Trophoblast cell (in vitro differentiated cells and primary cell): ENCODE measurements around the gene MAGI2.

Source experiments
- DNase-seq, 2 donors: peaks; one replicate each; pipeline ENCODE4 v3.0.0-alpha.2; 2016
- H2AFZ ChIP-seq: 2 replicates; pipeline ENCODE4 v1.6.1; 2013; ENCODE audit warnings: low read length, moderate library complexity, mild to moderate bottlenecking; ENCODE audit not compliant: insufficient read depth, poor library complexity
- H2AK5ac ChIP-seq: 2 replicates; pipeline ENCODE4 v1.6.1; 2013; ENCODE audit warnings: mild to moderate bottlenecking, low read length
- H2BK120ac ChIP-seq: 2 replicates; pipeline ENCODE4 v1.6.1; 2013; ENCODE audit warnings: low read length, mild to moderate bottlenecking, moderate library complexity; ENCODE audit not compliant: insufficient read depth, poor library complexity
- H2BK12ac ChIP-seq: 2 replicates; pipeline ENCODE4 v1.6.1; 2013; ENCODE audit warnings: mild to moderate bottlenecking, low read length, moderate library complexity
- H2BK5ac ChIP-seq: 2 replicates; pipeline ENCODE4 v1.6.1; 2013; ENCODE audit warnings: low read length, low read depth, moderate library complexity, mild to moderate bottlenecking; ENCODE audit not compliant: poor library complexity
- H3K14ac ChIP-seq: 2 replicates; pipeline ENCODE4 v1.6.1; 2013; ENCODE audit warnings: mild to moderate bottlenecking, low read length
- H3K18ac ChIP-seq: 2 replicates; pipeline ENCODE4 v1.6.1; 2013; ENCODE audit warnings: mild to moderate bottlenecking, low read length
- H3K23ac ChIP-seq: 2 replicates; pipeline ENCODE4 v1.6.1; 2013; ENCODE audit warnings: low read length
- H3K27ac ChIP-seq: 2 replicates; pipeline ENCODE4 v1.5.1; 2013; ENCODE audit warnings: low read depth, mild to moderate bottlenecking, inconsistent platforms, low read length, moderate library complexity
- H3K27me3 ChIP-seq: 2 replicates; pipeline ENCODE4 v1.6.1; 2013; ENCODE audit warnings: inconsistent platforms, mild to moderate bottlenecking, low read length, moderate library complexity; ENCODE audit not compliant: insufficient read depth
- H3K36me3 ChIP-seq, 2 experiments: 1 replicate in 1 of 2; 2 replicates in 1 of 2; pipeline ENCODE4 v1.6.1; 2013; ENCODE audit warnings: low read length in 2 of 2, mild to moderate bottlenecking in 2 of 2, moderate library complexity in 1 of 2; ENCODE audit not compliant: insufficient read depth in 2 of 2, control insufficient read depth in 1 of 2
- H3K4ac ChIP-seq: 2 replicates; pipeline ENCODE4 v1.6.1; 2013; ENCODE audit warnings: low read depth, mild to moderate bottlenecking, low read length, moderate library complexity
- H3K4me1 ChIP-seq, 2 experiments: 1 replicate in 1 of 2; 2 replicates in 1 of 2; pipeline ENCODE4 v1.6.1; 2013; ENCODE audit warnings: low read length in 2 of 2, mild to moderate bottlenecking in 2 of 2, moderate library complexity in 1 of 2; ENCODE audit not compliant: insufficient read depth in 2 of 2, control insufficient read depth in 1 of 2
- H3K4me2 ChIP-seq: 2 replicates; pipeline ENCODE4 v1.6.1; 2013; ENCODE audit warnings: inconsistent platforms, mild to moderate bottlenecking, low read length, moderate library complexity
- H3K4me3 ChIP-seq: 2 replicates; pipeline ENCODE4 v1.5.1; 2013; ENCODE audit warnings: mild to moderate bottlenecking, low read depth, low read length, inconsistent platforms
- H3K79me1 ChIP-seq: one replicate; pipeline ENCODE4 v1.6.1; 2013; ENCODE audit warnings: low read length
- H3K79me2 ChIP-seq: 2 replicates; pipeline ENCODE4 v1.6.1; 2013; ENCODE audit warnings: low read length, mild to moderate bottlenecking; ENCODE audit not compliant: control insufficient read depth, insufficient read depth, poor library complexity
- H3K9ac ChIP-seq: 2 replicates; pipeline ENCODE4 v1.6.1; 2013; ENCODE audit warnings: mild to moderate bottlenecking, low read length
- H3K9me3 ChIP-seq: 2 replicates; pipeline ENCODE4 v1.6.1; 2013; ENCODE audit warnings: low read depth, mild to moderate bottlenecking, control low read depth, inconsistent platforms, low read length; ENCODE audit not compliant: insufficient read depth
- H4K12ac ChIP-seq: 2 replicates; pipeline ENCODE4 v1.6.1; 2013; ENCODE audit warnings: low read depth, mild to moderate bottlenecking, low read length, moderate library complexity
- H4K8ac ChIP-seq: 2 replicates; pipeline ENCODE4 v1.6.1; 2013; ENCODE audit warnings: low read depth, mild to moderate bottlenecking, low read length, moderate library complexity
- H4K91ac ChIP-seq: one replicate; pipeline ENCODE4 v1.6.1; 2013; ENCODE audit warnings: low read depth, mild to moderate bottlenecking, low read length, moderate library complexity
- WGBS: extraction: QIAGEN DNeasy Blood & Tissue Kit; methylation state at CpG from one replicate; pipeline ENCODE4 v1.1.7; 2013; ENCODE audit warnings: missing lambda C conversion rate; ENCODE audit not compliant: insufficient read length, insufficient coverage; ENCODE audit errors: extremely low coverage; 5-methylcytosine and 5-hydroxymethylcytosine counted together

MAGI2 gene

DNA sequence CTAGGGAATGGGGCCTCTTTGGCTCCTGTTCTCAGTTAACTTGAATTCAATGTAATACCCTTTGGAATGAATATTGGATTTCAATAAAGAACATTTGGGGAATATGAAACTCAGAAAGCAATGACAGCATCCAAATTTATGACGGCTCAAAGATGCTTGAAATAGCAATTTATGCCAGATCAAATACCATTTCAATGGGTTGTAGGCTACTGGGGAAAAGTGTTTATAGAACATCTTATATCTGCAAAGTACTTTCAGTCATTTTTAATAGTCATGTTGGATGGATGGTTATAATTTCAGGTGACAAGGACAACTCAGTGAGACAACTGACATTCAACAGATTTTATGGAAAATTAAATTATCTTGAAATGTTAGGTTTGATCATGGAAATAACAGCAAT is 882.2 kb downstream of the MAGI2 start:
- H3K23ac ChIP-seq, result no peak overlapping the region
- no CpG with 5 or more reads among the region's 1 CpG for WGBS
- H3K9ac ChIP-seq, result no peak overlapping the region
- no peak overlapping the region for H3K4ac ChIP-seq
- no peak for DNase-seq
- no peaks in the 10 kb centered on the region for H3K27me3 ChIP-seq
- no peak overlapping the region for H2BK120ac ChIP-seq
- no peak overlapping the region for H2BK5ac ChIP-seq
- H3K14ac ChIP-seq, result no peak overlapping the region
- peaks cover 3% of the 10 kb centered on the region for H3K79me1 ChIP-seq
- no peaks in the 10 kb centered on the region for H3K4me1 ChIP-seq
- H4K91ac ChIP-seq, result no peak overlapping the region
- H4K8ac ChIP-seq, result no peak overlapping the region
- H4K12ac ChIP-seq, result no peak overlapping the region
- H2AFZ ChIP-seq, result no peak overlapping the region
- H3K9me3 ChIP-seq, result no peaks in the 10 kb centered on the region
- no peak overlapping the region for H3K4me2 ChIP-seq
- no peak overlapping the region for H2AK5ac ChIP-seq
- H3K18ac ChIP-seq, result no peak overlapping the region
- no peak overlapping the region for H3K27ac ChIP-seq
- no peaks in the 10 kb centered on the region for H3K36me3 ChIP-seq
- no peak overlapping the region for H2BK12ac ChIP-seq
- H3K79me2 ChIP-seq, result no peaks in the 10 kb centered on the region
- no peak overlapping the region for H3K4me3 ChIP-seq

DNA sequence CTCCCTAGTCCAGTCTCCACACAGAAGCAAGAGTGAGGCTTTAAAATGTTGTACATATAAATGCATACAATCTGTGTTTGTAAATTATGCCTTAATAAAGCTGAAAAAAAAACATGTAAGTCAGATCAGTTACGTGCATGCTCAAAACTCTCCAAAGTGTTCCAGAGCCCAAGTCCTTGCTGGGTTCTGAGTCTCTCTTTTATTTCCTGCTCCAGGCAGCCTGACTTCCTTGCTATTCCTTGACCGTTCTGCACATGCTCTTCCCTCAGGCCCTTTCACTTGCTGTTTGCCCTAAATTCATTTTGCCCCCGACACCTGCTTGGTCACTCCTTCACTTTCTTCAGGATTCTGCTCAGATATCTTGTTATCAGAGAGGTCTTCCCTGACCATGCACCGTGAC is 884.8 kb downstream of the MAGI2 start:
- Histone ChIP-seq H4K8ac (no peak overlapping the region), H2BK12ac (no peak overlapping the region), H3K79me1 (no peaks in the 10 kb centered on the region), H3K4me1 (no peaks in the 10 kb centered on the region), H2BK120ac (no peak overlapping the region), H3K18ac (no peak overlapping the region), H3K9ac (no peak overlapping the region), H4K91ac (no peak overlapping the region), H2AK5ac (no peak overlapping the region), H2AFZ (no peak overlapping the region), H3K27me3 (no peaks in the 10 kb centered on the region), H3K14ac (no peak overlapping the region), H3K27ac (no peak overlapping the region), H3K9me3 (no peaks in the 10 kb centered on the region), H3K36me3 (no peaks in the 10 kb centered on the region), H3K4me2 (no peak overlapping the region), H3K4me3 (no peak overlapping the region), H3K23ac (no peak overlapping the region), H3K79me2 (no peaks in the 10 kb centered on the region), H4K12ac (no peak overlapping the region), H2BK5ac (no peak overlapping the region), H3K4ac (no peak overlapping the region)
- no CpG with 5 or more reads among the region's 4 CpGs for WGBS
- DNase-seq, result no peak

DNA sequence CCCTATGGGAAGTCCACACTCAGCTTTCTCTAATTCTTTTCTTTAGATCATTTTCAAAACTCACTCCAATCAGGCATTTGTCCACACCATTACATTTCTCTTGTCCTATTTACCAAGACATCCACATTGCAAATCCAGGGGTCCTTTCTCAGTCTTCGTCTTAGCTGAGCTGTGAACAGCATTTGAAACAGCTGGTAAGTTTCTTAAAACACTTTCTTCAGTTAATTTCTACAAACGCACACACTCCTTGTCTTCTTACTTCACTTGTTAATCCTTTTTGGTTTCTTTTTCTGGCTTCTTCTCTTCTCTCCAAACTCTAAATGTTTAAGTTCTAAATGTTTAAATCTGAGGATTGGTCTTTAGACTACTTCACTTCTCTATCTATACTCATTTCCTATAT is 885.6 kb downstream of the MAGI2 start:
- Histone ChIP-seq H2BK5ac (no peak overlapping the region), H4K12ac (no peak overlapping the region), H2BK12ac (no peak overlapping the region), H2AK5ac (no peak overlapping the region), H4K91ac (no peak overlapping the region), H3K27ac (no peak overlapping the region), H3K4me3 (no peak overlapping the region), H2AFZ (no peak overlapping the region), H2BK120ac (no peak overlapping the region), H3K36me3 (no peaks in the 10 kb centered on the region), H3K18ac (no peak overlapping the region), H4K8ac (no peak overlapping the region), H3K9me3 (no peaks in the 10 kb centered on the region), H3K4me2 (no peak overlapping the region), H3K9ac (no peak overlapping the region), H3K23ac (no peak overlapping the region), H3K14ac (no peak overlapping the region), H3K4ac (no peak overlapping the region), H3K79me2 (no peaks in the 10 kb centered on the region), H3K79me1 (no peaks in the 10 kb centered on the region), H3K27me3 (no peaks in the 10 kb centered on the region), H3K4me1 (peaks cover 0 to 2% of the 10 kb centered on the region in 2 experiments)
- DNase-seq, result no peak
- WGBS, result no CpG with 5 or more reads among the region's 2 CpGs

- WGBS, result no CpG with 5 or more reads among the region's 5 CpGs
Measured at GRCh38 chr7:78565784-78566183, 887.7 kb downstream of the MAGI2 start.

More at GRCh38 chr7:78565784-78566183, 887.7 kb downstream of the MAGI2 start:
- no peak overlapping the region for H2BK120ac ChIP-seq
- no peak overlapping the region for H4K8ac ChIP-seq
- H3K4me2 ChIP-seq, result no peak overlapping the region
- H3K79me2 ChIP-seq, result no peaks in the 10 kb centered on the region
- no peaks in the 10 kb centered on the region for H3K27me3 ChIP-seq
- H3K9me3 ChIP-seq, result no peaks in the 10 kb centered on the region
- no peak for DNase-seq
- no peak overlapping the region for H2BK12ac ChIP-seq
- no peak overlapping the region for H3K9ac ChIP-seq
- no peak overlapping the region for H3K23ac ChIP-seq
- no peak overlapping the region for H3K4me3 ChIP-seq
- no peak overlapping the region for H3K14ac ChIP-seq
- no peaks in the 10 kb centered on the region for H3K36me3 ChIP-seq
- no peak overlapping the region for H2AFZ ChIP-seq
- H3K18ac ChIP-seq, result no peak overlapping the region
- peaks cover 0 to 2% of the 10 kb centered on the region in 2 experiments for H3K4me1 ChIP-seq
- H4K12ac ChIP-seq, result no peak overlapping the region
- H4K91ac ChIP-seq, result no peak overlapping the region
- no peaks in the 10 kb centered on the region for H3K79me1 ChIP-seq
- no peak overlapping the region for H2AK5ac ChIP-seq
- H3K27ac ChIP-seq, result no peak overlapping the region
- no peak overlapping the region for H2BK5ac ChIP-seq
- H3K4ac ChIP-seq, result no peak overlapping the region
